ENCODE results near the gene SCYL2.
A peak's percentile ranks its signal among the peaks of the same experiment; 100 is the strongest.
"Not testable (repeated sequence)": the region's sequence is repeated elsewhere in the genome, so short reads cannot be mapped to it uniquely, and the experiment has no call there.

Gene SCYL2

GRCh38 chr12:100339071-100339470 is 72.1 kb downstream of the SCYL2 start:
- no peak overlapping the region for H3K4me3 ChIP-seq (ENCODE audit: low read depth, low read length)
- no peak for DNase-seq (ENCODE audit: low read depth)
- no peak for TF ChIP-seq CTCF (IDR thresholded peaks at IDR 0.05; ENCODE audit: low read depth, low read length, missing control alignments)
- in situ Hi-C loops (cut with HindIII; ENCODE audit: low sequenced_read_pairs): no loop called here

GRCh38 chr12:100342897-100343296 is 75.9 kb downstream of the SCYL2 start:
- DNase-seq (ENCODE audit: low read depth); in situ Hi-C loops (cut with HindIII; ENCODE audit: low sequenced_read_pairs); H3K4me3 ChIP-seq (ENCODE audit: low read depth, low read length): not testable (repeated sequence)

- H3K4me3 ChIP-seq (ENCODE audit: low read depth, low read length); in situ Hi-C loops (cut with HindIII; ENCODE audit: low sequenced_read_pairs); DNase-seq (ENCODE audit: low read depth): not testable (repeated sequence)
These were observed 77.4 kb downstream of the SCYL2 start for GRCh38 chr12:100344351-100344750.

- DNase-seq (ENCODE audit: low read depth): no peak
- in situ Hi-C loops (cut with HindIII; ENCODE audit: low sequenced_read_pairs): no loop called here
- H3K4me3 ChIP-seq (ENCODE audit: low read depth, low read length): no peak overlapping the region
- no peak for TF ChIP-seq CTCF (IDR thresholded peaks at IDR 0.05; ENCODE audit: low read depth, low read length, missing control alignments)
These were observed 78.2 kb downstream of the SCYL2 start for GRCh38 chr12:100345020-100345767.

- DNase-seq (ENCODE audit: low read depth): no peak
- H3K4me3 ChIP-seq (ENCODE audit: low read depth, low read length): no peak overlapping the region
- in situ Hi-C loops (cut with HindIII; ENCODE audit: low sequenced_read_pairs): no loop called here
- no peak for TF ChIP-seq CTCF (IDR thresholded peaks at IDR 0.05; ENCODE audit: low read depth, low read length, missing control alignments)
These were observed 79.7 kb downstream of the SCYL2 start for GRCh38 chr12:100346660-100347059.

GRCh38 chr12:100348657-100349454 is 81.9 kb downstream of the SCYL2 start:
- peak; percentile 32 for DNase-seq (ENCODE audit: low read depth)
- in situ Hi-C loops (cut with HindIII; ENCODE audit: low sequenced_read_pairs): no loop called here
- no peak overlapping the region for H3K4me3 ChIP-seq (ENCODE audit: low read depth, low read length)
- peak; percentile 21 for TF ChIP-seq CTCF (IDR thresholded peaks at IDR 0.05; ENCODE audit: low read depth, low read length, missing control alignments)

GRCh38 chr12:100356644-100357223 is 89.8 kb downstream of the SCYL2 start, which contains the start of gene SLC17A8:
TSS of gene SLC17A8 (plus strand) at chr12:100357074. CDS start at chr12:100357392, 318 bp downstream.
- no peak within 1 kb of the TSS for H3K4me3 ChIP-seq (ENCODE audit: low read depth, low read length)
- no peak for TF ChIP-seq CTCF (IDR thresholded peaks at IDR 0.05; ENCODE audit: low read depth, low read length, missing control alignments)
- no peak for DNase-seq (ENCODE audit: low read depth)
- in situ Hi-C loops (cut with HindIII; ENCODE audit: low sequenced_read_pairs): no loop called here

Measured in astrocyte of the cerebellum (primary cell).